Adipose tissue (tissue), 3 donors: ENCODE results near the gene ZNF654. TPM values are rescaled to one million over a fixed set of nuclear protein-coding genes. Genes with fewer than 3 reads are reported as not detected.
"Not testable (repeated sequence)": the region's sequence is repeated elsewhere in the genome, so short reads cannot be mapped to it uniquely, and the experiment has no call there.

Experiments
- H3K27ac ChIP-seq: one replicate; pipeline ENCODE4 v1.5.1; 2013; ENCODE audit warnings: low read depth, low read length
- WGBS, 3 donors: extraction: QIAGEN DNeasy Blood & Tissue Kit; methylation state at CpG; one replicate each; pipeline ENCODE4 v1.1.7; 2013; 5-methylcytosine and 5-hydroxymethylcytosine counted together
- polyA plus RNA-seq, 3 donors: library from polyadenylated mRNA; stranded (reverse); fragments of 200-250 nt; gene quantifications; one replicate each; pipeline ENCODE4 v1.2.3, GENCODE V29; 2013
- donor health status: healthy with polysubstance abuse.
- donor health status: Bipolar disorder and iron deficiency.
- donor health status: healthy.

Gene ZNF654
- polyA plus RNA-seq, 3 donors, result 2.3 to 4.4 (median 4.1) TPM

DNA sequence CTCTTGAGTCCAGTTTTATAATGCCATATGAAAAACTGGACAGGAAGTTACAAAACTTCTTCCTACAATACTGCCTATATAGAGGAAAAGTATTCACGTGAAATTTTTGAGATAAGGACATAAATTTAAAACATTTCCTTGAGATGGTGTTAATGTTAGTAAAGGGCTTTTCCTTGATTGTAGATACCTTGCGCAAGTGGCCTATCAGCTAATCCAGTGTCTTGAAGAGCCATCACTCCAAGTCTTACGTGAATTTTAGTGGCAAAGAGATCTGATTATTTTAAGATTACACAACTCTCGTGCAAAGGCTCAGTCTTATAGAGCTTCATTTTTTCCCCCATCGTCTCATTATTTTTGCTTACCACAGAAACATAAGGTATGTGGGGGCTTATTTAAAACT, 109.1 kb downstream of the ZNF654 start:
- H3K27ac ChIP-seq, result no peak overlapping the region
- WGBS, 3 donors, result 82 to 87% (median 85%) methylated on average over 5 of the region's 5 CpGs

DNA sequence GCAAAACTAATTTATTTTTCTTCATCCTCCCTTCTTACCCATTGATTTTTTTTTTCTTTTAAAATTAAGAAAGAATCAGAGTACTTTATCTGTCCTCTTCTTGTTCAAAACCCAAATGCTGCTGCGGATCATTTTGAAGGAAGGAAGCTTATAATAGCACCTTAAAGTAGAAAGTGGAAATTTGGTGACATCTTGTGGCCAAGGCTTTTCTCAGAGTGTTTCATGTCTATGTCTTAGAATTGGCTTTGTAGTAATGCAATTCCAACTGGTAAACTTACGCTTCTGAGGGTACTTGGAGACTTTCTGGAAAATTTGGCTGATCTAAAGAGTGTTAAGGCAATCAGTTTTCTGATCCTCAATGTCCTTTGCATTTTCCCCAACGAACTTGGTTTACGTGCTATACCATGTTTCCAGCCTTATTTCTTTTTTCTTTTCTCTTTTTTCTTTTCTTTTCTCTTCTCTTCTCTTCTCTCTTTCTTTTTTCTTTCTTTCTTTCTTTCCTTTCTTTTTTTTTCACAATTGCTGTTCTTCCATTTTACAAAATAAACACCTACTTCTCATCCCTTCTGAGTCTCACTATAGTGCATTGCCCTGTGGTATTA, 121.4 kb downstream of the ZNF654 start:
- WGBS, 3 donors, result 55 to 61% (median 58%) methylated on average over 4 of the region's 4 CpGs
- no peak overlapping the region for H3K27ac ChIP-seq

DNA sequence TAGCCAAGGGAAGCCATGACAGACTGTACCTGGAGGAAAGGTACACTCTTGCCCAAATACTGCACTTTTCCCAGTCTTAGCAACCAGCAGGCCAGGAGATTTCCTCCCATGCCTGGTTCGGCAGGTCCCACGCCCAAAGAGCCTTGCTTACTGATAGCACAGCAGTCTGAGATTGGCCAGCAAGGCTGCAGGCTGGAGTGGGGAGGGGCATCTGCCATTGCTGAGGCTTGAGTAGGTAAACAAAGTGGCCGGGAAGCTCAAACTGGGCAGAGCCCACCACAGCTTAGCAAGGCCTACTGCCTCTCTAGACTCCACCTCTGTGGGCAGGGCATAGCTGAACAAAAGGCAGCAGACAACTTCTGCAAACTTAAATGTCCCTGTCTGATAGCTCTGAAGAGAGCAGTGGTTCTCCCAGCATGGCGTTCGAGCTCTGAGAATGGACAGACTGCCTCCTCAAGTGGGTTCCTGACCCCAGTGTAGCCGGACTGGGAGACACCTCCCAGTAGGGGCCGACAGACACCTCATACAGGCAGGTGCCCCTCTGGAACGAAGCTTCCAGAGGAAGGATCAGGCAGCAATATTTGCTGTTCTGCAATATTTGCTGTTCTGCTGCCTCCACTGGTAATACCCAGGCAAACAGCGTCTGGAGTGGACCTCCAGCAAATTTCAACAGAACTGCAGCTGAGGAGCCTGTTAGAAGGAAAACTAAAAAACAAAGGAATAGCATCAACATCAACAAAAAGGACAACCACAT, 123.3 kb downstream of the ZNF654 start:
- not testable (repeated sequence) for H3K27ac ChIP-seq
- 87 to 93% (median 90%) methylated on average over 9 of the region's 9 CpGs for WGBS, 3 donors

GRCh38 chr3:88188436-88188835, 129.4 kb downstream of the ZNF654 start:
- WGBS, 3 donors, result 68 to 78% (median 75%) methylated on average over 6 of the region's 6 CpGs
- H3K27ac ChIP-seq, result no peak overlapping the region

DNA sequence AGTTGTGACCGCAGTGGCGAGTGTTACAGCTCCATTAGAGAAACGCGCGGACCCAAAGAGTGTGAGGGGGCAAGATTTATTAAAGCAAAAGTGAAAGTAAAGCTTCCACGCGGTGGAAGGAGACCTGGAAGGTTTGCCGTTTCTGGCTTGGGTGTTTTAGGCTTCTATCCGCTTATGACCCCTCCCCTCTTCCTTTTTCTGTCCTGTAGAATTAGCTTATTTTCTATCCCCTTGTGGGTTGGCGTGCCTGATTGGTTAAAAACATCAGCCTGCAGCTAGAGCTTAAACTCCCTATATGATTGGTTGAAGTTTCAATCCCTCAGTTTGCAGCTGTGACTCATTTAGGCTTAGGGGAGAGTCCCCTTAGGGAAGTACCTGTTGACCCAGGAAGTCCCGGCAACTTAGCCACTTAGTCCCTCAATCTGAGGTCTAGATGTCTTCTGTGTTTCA, 130.3 kb downstream of the ZNF654 start:
- 89 to 92% (median 91%) methylated on average over 11 of the region's 11 CpGs for WGBS, 3 donors

GRCh38 chr3:88191872-88192409, 132.9 kb downstream of the ZNF654 start:
- 76 to 80% (median 78%) methylated on average over 4 of the region's 4 CpGs for WGBS, 3 donors
- H3K27ac ChIP-seq, result no peak overlapping the region

More for the DNA sequence above, 130.3 kb downstream of the ZNF654 start:
- no peak overlapping the region for H3K27ac ChIP-seq

- WGBS, 3 donors, result 63 to 70% (median 66%) methylated on average over 3 of the region's 3 CpGs
Observed at GRCh38 chr3:88192631-88193030, 133.6 kb downstream of the ZNF654 start.

More at GRCh38 chr3:88192631-88193030, 133.6 kb downstream of the ZNF654 start:
- H3K27ac ChIP-seq, result no peak overlapping the region

Other genes with a start within 250 kb of the ZNF654 start
- 10 to 100 TPM; 16.6 to 48.2 (median 31.5) TPM for gene CGGBP1, start 250 bp upstream of the ZNF654 start, polyA plus RNA-seq
- gene C3orf38, start 90.7 kb downstream of the ZNF654 start, polyA plus RNA-seq, result 1 to 10 TPM; 3.3 to 7.8 (median 6.6) TPM